Peyer's patch (tissue), 4 donors: ENCODE data around the gene IGFBP3. TPM values are rescaled to one million over a fixed set of nuclear protein-coding genes. Genes with fewer than 3 reads are reported as not detected.

Experiments
- DNase-seq, 3 donors: peaks; one replicate each; pipeline ENCODE4 v3.0.0-alpha.2; 2017 to 2019
- H3K27ac ChIP-seq, 4 donors: fragments of 200-600 bp; sonication (generic); one replicate each; pipeline ENCODE4 v1.5.1; 2016 to 2019
- H3K27me3 ChIP-seq, 2 donors: fragments of 200-600 bp; sonication (generic); one replicate each; pipeline ENCODE4 v1.5.1; 2019
- H3K36me3 ChIP-seq, 3 donors: fragments of 200-600 bp; sonication (generic); one replicate each; pipeline ENCODE4 v1.5.1; 2016 to 2019
- H3K4me1 ChIP-seq, 4 donors: fragments of 200-600 bp; sonication (generic); one replicate each; pipeline ENCODE4 v1.5.1; 2016 to 2019
- H3K4me3 ChIP-seq, 4 donors: fragments of 200-600 bp; sonication (generic); 1 replicate in 3 of 4; 2 replicates in 1 of 4; pipeline ENCODE4 v1.5.1; 2016 to 2019; ENCODE audit warnings: mild to moderate bottlenecking in 1 of 4
- H3K9me3 ChIP-seq, 4 donors: fragments of 200-600 bp; sonication (generic); one replicate each; pipeline ENCODE4 v1.5.1; 2016 to 2019; ENCODE audit warnings: mild to moderate bottlenecking in 1 of 4
- CTCF ChIP-seq, 6 experiments: fragments of 450-650 bp in 4 of 6; fragments of 200-600 bp in 2 of 6; sonication (generic) in 1 of 6; IDR thresholded peaks; one replicate each; pipeline ENCODE4 v1.5.1; 2017 to 2019; ENCODE audit warnings: antibody characterized with exemption in 6 of 6, mild to moderate bottlenecking in 3 of 6, moderate library complexity in 1 of 6
- POLR2A ChIP-seq, 2 donors: fragments of 450-650 bp; IDR thresholded peaks; one replicate each; pipeline ENCODE4 v1.5.1; 2017; ENCODE audit warnings: antibody characterized with exemption in 2 of 2, mild to moderate bottlenecking in 2 of 2, moderate library complexity in 2 of 2
- total RNA-seq, 4 donors: library from RNA; depleted of rRNA; stranded (reverse); fragments of >200 nt; gene quantifications; one replicate each; pipeline ENCODE4 v1.1.0, GENCODE V29; 2016

The IGFBP3 gene
- total RNA-seq, 4 donors from 2014 or later, result 14.4 to 82.2 (median 35.1) TPM

- Histone ChIP-seq H3K27ac (no peak overlapping the region), H3K27me3 (peaks cover 0 to 5% of the 10 kb centered on the region in 2 donors), H3K4me1 (peaks cover 0 to 13% (median 0%) of the 10 kb centered on the region in 4 donors), H3K4me3 (no peak overlapping the region), H3K36me3 (no peaks in the 10 kb centered on the region), H3K9me3 (no peaks in the 10 kb centered on the region)
- DNase-seq, result no peak
- no peak for TF ChIP-seq POLR2A (IDR thresholded peaks at IDR 0.05)
- TF ChIP-seq CTCF (IDR thresholded peaks at IDR 0.05), result no peak
These were observed 34.0 kb downstream of the IGFBP3 start for GRCh38 chr7:45886931-45887667.

GRCh38 chr7:45885264-45885882, 35.7 kb downstream of the IGFBP3 start:
- no peaks in the 10 kb centered on the region for H3K9me3 ChIP-seq
- no peaks in the 10 kb centered on the region for H3K36me3 ChIP-seq
- no peak for DNase-seq
- peaks cover 0 to 13% (median 0%) of the 10 kb centered on the region in 4 donors for H3K4me1 ChIP-seq
- H3K4me3 ChIP-seq, result no peak overlapping the region
- no peak for TF ChIP-seq CTCF (IDR thresholded peaks at IDR 0.05)
- no peak for TF ChIP-seq POLR2A (IDR thresholded peaks at IDR 0.05)
- H3K27me3 ChIP-seq, result peaks cover 0 to 5% of the 10 kb centered on the region in 2 donors
- no peak overlapping the region for H3K27ac ChIP-seq

- TF ChIP-seq CTCF (IDR thresholded peaks at IDR 0.05), result no peak
- TF ChIP-seq POLR2A (IDR thresholded peaks at IDR 0.05), result no peak
- Histone ChIP-seq H3K4me1 (peaks cover 0 to 13% (median 0%) of the 10 kb centered on the region in 4 donors), H3K9me3 (no peaks in the 10 kb centered on the region), H3K27ac (no peak overlapping the region), H3K27me3 (peaks cover 0 to 5% of the 10 kb centered on the region in 2 donors), H3K36me3 (no peaks in the 10 kb centered on the region), H3K4me3 (no peak overlapping the region)
- DNase-seq, result no peak
These were observed 36.9 kb downstream of the IGFBP3 start for GRCh38 chr7:45884136-45884535.

DNA sequence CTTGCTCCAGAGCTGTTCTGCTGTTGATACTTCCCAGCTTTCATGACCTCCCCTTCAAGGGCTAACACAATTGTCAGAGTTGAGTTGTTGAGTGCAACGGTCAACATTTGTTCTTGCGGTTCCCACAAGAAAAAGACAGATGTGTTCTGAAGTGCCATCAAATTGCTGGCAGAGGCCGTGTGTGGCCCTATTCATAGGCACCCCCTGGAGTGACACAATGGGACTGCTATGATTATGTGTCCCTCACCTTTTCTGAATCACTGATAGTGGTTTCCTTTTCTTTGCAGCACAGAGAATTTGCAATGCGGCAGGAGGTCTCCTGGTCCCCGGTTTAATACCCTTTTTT, 38.6 kb downstream of the IGFBP3 start:
- Histone ChIP-seq H3K27me3 (no peaks in the 10 kb centered on the region), H3K4me3 (no peak overlapping the region), H3K4me1 (no peaks in the 10 kb centered on the region), H3K36me3 (no peaks in the 10 kb centered on the region), H3K9me3 (peaks cover 0 to 6% (median 3%) of the 10 kb centered on the region in 4 donors), H3K27ac (no peak overlapping the region)
- TF ChIP-seq POLR2A (IDR thresholded peaks at IDR 0.05) (no peak), CTCF (IDR thresholded peaks at IDR 0.05) (no peak)
- no peak for DNase-seq

DNA sequence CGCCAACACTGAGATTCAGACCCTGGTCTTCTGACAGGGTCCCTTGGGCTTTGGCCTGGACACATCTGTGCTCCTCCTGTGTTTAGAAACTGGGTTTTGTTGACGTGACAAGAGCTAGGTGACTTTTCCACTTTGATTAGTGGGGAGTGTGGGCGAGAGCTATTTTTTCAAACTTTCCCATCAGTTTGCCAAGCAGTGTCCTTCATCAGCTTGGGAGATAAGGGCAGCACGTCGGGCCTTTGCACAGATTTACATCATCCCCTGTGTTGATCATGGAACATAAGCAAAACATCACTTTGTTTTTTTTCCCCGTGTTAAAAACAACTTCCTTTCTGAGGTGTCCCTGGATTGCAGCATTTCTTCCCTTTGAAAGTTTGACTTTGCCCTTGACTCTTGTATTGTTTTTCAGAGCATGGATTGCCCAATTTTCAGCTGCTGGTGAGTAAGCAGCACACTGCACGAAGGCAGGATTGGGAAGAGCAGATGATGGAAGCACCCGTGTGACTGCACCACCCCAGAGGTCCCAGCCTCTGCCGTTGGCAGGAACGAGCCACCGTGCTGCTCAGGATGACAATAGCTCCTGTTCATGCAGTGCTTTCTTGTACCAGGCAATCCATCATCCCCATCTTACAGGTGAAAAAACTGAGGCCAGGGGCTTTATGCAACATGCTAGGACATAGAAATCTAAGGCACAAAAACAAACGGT, 39.2 kb downstream of the IGFBP3 start:
- Histone ChIP-seq H3K9me3 (peaks cover 0 to 6% (median 3%) of the 10 kb centered on the region in 4 donors), H3K27ac (no peak overlapping the region), H3K4me3 (no peak overlapping the region), H3K4me1 (no peaks in the 10 kb centered on the region), H3K27me3 (no peaks in the 10 kb centered on the region), H3K36me3 (no peaks in the 10 kb centered on the region)
- no peak for TF ChIP-seq CTCF (IDR thresholded peaks at IDR 0.05)
- TF ChIP-seq POLR2A (IDR thresholded peaks at IDR 0.05), result no peak
- no peak for DNase-seq
